Measurements from ENCODE around the gene CLN6. TPM values are rescaled to one million over a fixed set of nuclear protein-coding genes. Genes with fewer than 3 reads are reported as not detected.

Gene CLN6
- total RNA-seq, 4 donors from 2014 or later = 13.2 to 30.8 (median 24.4) TPM

- intact Hi-C loops (cut with DNase I) = no loop called here
- H3K27me3 ChIP-seq = no peaks in the 10 kb centered on the region
- WGBS, 2 donors = 80 to 88% methylated on average over 1 to 6 of the region's 16 CpGs
Observed at GRCh38 chr15:68200016-68200861, 29.3 kb downstream of the CLN6 start.

DNA sequence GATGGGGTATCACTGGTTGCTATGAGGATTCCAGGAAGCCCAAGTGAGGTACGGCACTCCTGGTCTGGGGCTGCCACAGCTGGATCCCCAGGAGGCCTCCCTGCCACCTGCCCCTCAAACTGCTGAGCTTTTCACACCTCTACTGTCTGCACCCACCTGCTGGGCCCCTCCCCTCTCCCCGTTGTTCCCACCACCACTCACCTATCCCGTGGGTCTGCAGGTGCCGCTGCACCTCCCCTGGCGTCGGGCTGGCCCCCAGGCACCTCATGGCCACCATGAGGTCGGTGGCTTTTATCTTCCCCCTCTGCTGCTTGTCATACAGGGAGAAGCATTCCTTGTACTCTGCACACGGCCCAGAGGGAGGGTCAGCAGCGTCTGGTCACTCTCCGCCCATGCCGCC is 30.2 kb downstream of the CLN6 start:
- intact Hi-C loops (cut with DNase I) = no loop called here
- Histone ChIP-seq H3K27ac (no peak overlapping the region), H3K9me3 (no peaks in the 10 kb centered on the region), H3K4me3 (no peak overlapping the region), H3K27me3 (no peaks in the 10 kb centered on the region), H3K4me1 (peaks cover 0 to 19% (median 6%) of the 10 kb centered on the region in 3 donors), H3K36me3 (peaks cover 0 to 19% (median 0%) of the 10 kb centered on the region in 3 donors)
- no peak for TF ChIP-seq POLR2A (IDR thresholded peaks at IDR 0.05)
- TF ChIP-seq, protein P1, sequence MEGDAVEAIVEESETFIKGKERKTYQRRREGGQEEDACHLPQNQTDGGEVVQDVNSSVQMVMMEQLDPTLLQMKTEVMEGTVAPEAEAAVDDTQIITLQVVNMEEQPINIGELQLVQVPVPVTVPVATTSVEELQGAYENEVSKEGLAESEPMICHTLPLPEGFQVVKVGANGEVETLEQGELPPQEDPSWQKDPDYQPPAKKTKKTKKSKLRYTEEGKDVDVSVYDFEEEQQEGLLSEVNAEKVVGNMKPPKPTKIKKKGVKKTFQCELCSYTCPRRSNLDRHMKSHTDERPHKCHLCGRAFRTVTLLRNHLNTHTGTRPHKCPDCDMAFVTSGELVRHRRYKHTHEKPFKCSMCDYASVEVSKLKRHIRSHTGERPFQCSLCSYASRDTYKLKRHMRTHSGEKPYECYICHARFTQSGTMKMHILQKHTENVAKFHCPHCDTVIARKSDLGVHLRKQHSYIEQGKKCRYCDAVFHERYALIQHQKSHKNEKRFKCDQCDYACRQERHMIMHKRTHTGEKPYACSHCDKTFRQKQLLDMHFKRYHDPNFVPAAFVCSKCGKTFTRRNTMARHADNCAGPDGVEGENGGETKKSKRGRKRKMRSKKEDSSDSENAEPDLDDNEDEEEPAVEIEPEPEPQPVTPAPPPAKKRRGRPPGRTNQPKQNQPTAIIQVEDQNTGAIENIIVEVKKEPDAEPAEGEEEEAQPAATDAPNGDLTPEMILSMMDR (IDR thresholded peaks at IDR 0.05) = no peak
- no peak for DNase-seq
- WGBS, 2 donors = 58 to 70% methylated on average over 11 of the region's 11 CpGs

More at GRCh38 chr15:68200016-68200861, 29.3 kb downstream of the CLN6 start:
- H3K27ac ChIP-seq = no peak overlapping the region
- H3K4me1 ChIP-seq = peaks cover 3 to 28% (median 15%) of the 10 kb centered on the region in 3 donors
- H3K4me3 ChIP-seq = no peak overlapping the region
- H3K9me3 ChIP-seq = no peaks in the 10 kb centered on the region
- H3K36me3 ChIP-seq = peaks cover 0 to 18% (median 0%) of the 10 kb centered on the region in 3 donors
- no peak for TF ChIP-seq POLR2A (IDR thresholded peaks at IDR 0.05)
- TF ChIP-seq, protein P1 (IDR thresholded peaks at IDR 0.05) = no peak
- no peak for DNase-seq

DNA sequence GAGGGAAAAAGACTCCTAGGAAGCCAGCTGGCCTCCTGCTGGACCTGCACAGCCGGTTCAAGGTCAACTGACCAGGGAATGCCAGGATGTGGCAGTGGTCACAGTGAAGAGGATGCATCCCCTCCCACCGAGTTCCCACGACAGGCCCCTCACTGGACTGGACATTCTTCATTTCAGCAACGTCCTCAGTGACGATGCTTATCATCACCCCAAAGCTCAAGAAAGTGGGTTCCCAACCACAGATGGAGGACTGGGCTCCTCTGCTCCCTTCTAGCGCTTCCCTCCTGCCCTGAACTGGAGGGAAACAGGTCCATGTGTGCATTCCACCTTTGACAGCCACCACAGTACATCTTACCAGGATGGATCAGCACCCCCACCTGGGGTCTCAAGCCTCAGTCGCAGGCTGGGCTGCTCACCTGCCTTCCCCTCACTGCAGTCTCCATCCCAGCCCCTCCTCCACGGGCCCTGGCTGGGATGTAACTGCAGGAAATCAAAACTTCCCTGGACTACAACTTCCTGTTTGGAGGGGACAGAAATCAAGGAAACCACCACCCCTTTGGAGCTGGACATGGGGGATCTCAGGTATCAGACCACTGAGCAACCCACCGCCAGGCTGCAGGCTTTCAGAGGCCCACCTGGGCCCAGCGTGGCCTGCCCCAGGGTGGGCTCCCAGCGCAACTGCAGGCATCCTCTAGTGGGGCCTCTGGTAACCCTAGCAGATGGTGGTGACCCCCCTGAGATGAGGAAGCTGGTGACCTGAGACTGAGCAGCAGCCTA is 31.7 kb downstream of the CLN6 start:
- H3K4me3 ChIP-seq = no peak overlapping the region
- DNase-seq = no peak
- TF ChIP-seq, protein P1 (IDR thresholded peaks at IDR 0.05) = no peak
- TF ChIP-seq POLR2A (IDR thresholded peaks at IDR 0.05) = no peak
- no peaks in the 10 kb centered on the region for H3K27me3 ChIP-seq
- intact Hi-C loops (cut with DNase I) = no loop called here
- no peaks in the 10 kb centered on the region for H3K9me3 ChIP-seq
- H3K27ac ChIP-seq = no peak overlapping the region
- 92 to 97% methylated on average over 4 to 5 of the region's 11 CpGs for WGBS, 2 donors
- H3K36me3 ChIP-seq = peaks cover 0 to 34% (median 9%) of the 10 kb centered on the region in 3 donors
- peaks cover 0 to 11% (median 5%) of the 10 kb centered on the region in 3 donors for H3K4me1 ChIP-seq

- TF ChIP-seq, protein P1 (IDR thresholded peaks at IDR 0.05) = no peak
- TF ChIP-seq POLR2A (IDR thresholded peaks at IDR 0.05) = no peak
- Histone ChIP-seq H3K36me3 (peaks cover 0 to 41% (median 10%) of the 10 kb centered on the region in 3 donors), H3K27ac (no peak overlapping the region), H3K27me3 (no peaks in the 10 kb centered on the region), H3K4me1 (peaks cover 0 to 11% (median 5%) of the 10 kb centered on the region in 3 donors), H3K4me3 (no peak overlapping the region), H3K9me3 (no peaks in the 10 kb centered on the region)
- DNase-seq = no peak
- 90 to 98% methylated on average over 4 to 8 of the region's 8 CpGs for WGBS, 2 donors
- intact Hi-C loops (cut with DNase I) = no loop called here
Observed at GRCh38 chr15:68197170-68197492, 32.4 kb downstream of the CLN6 start.

All from esophagus squamous epithelium (tissue), 5 donors.